Natural killer cell (primary cell): ENCODE results near the gene REC8. TPM values are rescaled to one million over a fixed set of nuclear protein-coding genes. Genes with fewer than 3 reads are reported as not detected.

ENCODE experiments used
- ATAC-seq, 3 donors: fragments of 150-1000 bp in 2 of 3; fragments of 200-7000 bp in 1 of 3; cut with Tn5 transposase; 1 replicate in 1 of 3; 2 replicates in 2 of 3; pipeline ENCODE4 v1.10.0; 2021; ENCODE audit warnings: mild to moderate bottlenecking in 2 of 3, moderate library complexity in 2 of 3
- DNase-seq, 2 donors: peaks; one replicate each; pipeline versions ENCODE4 v3.0.0 to v3.0.0-alpha.2; 2013 to 2021; ENCODE audit warnings: mixed read lengths in 1 of 2
- H3K27ac ChIP-seq: one replicate; pipeline ENCODE4 v1.5.1; 2013; ENCODE audit warnings: mild to moderate bottlenecking, low read length
- H3K27me3 ChIP-seq: one replicate; pipeline ENCODE4 v1.6.1; 2013; ENCODE audit warnings: low read length; ENCODE audit not compliant: control insufficient read depth, insufficient read depth
- H3K36me3 ChIP-seq: one replicate; pipeline ENCODE4 v1.6.1; 2013; ENCODE audit warnings: low read length; ENCODE audit not compliant: control insufficient read depth, insufficient read depth
- H3K4me1 ChIP-seq: one replicate; pipeline ENCODE4 v1.6.1; 2013; ENCODE audit warnings: low read length; ENCODE audit not compliant: control insufficient read depth, insufficient read depth
- H3K4me3 ChIP-seq: one replicate; pipeline ENCODE4 v1.5.1; 2013; ENCODE audit warnings: low read length
- H3K9me3 ChIP-seq: one replicate; pipeline ENCODE4 v1.6.1; 2013; ENCODE audit warnings: low read length; ENCODE audit not compliant: control insufficient read depth, insufficient read depth
- H3K27ac Mint-ChIP-seq, 2 donors: one replicate each; pipeline ENCODE4 v1.8.0; 2022; ENCODE audit warnings: mild to moderate bottlenecking in 2 of 2, mixed read lengths in 2 of 2, moderate library complexity in 1 of 2
- H3K27me3 Mint-ChIP-seq, 2 donors: one replicate each; pipeline ENCODE4 v1.8.0; 2022; ENCODE audit warnings: low read depth in 2 of 2, mixed read lengths in 2 of 2
- H3K36me3 Mint-ChIP-seq: one replicate; pipeline ENCODE4 v1.8.0; 2022; ENCODE audit warnings: mixed read lengths
- H3K4me1 Mint-ChIP-seq, 2 donors: one replicate each; pipeline ENCODE4 v1.8.0; 2022; ENCODE audit warnings: mixed read lengths in 2 of 2
- H3K4me3 Mint-ChIP-seq: one replicate; pipeline ENCODE4 v1.8.0; 2022; ENCODE audit warnings: mild to moderate bottlenecking, moderate library complexity, mixed read lengths
- H3K9me3 Mint-ChIP-seq, 2 donors: one replicate each; pipeline ENCODE4 v1.8.0; 2022; ENCODE audit warnings: mixed read lengths in 2 of 2
- whole genome bisulfite sequencing: methylation state at CpG from one replicate; pipeline ENCODE4 v1.1.7; 2013; ENCODE audit warnings: missing lambda C conversion rate; ENCODE audit not compliant: insufficient coverage; 5-methylcytosine and 5-hydroxymethylcytosine counted together
- intact Hi-C: fragments of 100-400 bp; cut with micrococcal nuclease; formaldehyde crosslinking; loops from one replicate; pipeline ENCODE4 v1.14.2; 2022
- total RNA-seq, 4 donors: library from RNA; stranded (reverse); fragments of 120-200 nt in 1 of 4; gene quantifications; one replicate each; pipeline versions ENCODE4 v1.2.3 to v1.2.4, GENCODE V29; 2013 to 2022
- TF ChIP-seq, protein P1 (sequence below): fragments of 200-600 bp; IDR thresholded peaks from one replicate; pipeline ENCODE4 v1.8.0; 2022; ENCODE audit warnings: antibody characterized with exemption

The REC8 gene
- total RNA-seq, 3 donors from 2014 or later (not counting 1 experiment from before 2014, with no cell fraction given) = 77.7 to 138 (median 103) TPM

DNA sequence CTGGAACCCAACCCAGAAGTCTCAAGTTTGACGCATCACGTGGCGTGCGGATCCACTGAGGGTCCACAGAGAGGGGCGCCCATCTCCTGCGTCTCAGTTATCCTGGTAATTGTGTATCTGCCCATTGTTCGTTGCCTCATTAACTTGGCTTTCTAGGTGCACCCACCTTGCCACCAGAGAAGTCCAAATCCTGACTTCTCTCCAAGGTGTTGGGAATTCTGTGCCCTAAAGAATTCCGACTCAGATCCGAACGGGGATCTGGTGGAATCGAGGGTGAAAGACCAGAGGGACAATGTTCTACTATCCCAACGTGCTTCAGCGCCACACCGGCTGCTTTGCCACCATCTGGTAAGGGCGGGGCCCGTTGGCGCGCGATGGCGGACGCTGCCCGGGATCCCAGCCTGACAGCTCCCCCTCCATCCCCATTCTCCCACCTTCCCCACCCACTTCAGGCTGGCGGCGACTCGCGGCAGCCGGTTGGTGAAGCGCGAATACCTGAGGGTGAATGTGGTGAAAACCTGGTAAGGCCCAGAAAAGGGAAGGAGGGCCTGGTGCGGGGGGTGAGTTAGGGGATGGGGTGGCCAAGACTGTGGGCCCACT, 481 bp downstream of the REC8 start:
- H3K4me1 Mint-ChIP-seq = peaks cover 5 to 31% of the 10 kb centered on the region in 2 donors
- Histone ChIP-seq H3K36me3 (peaks cover 24% of the 10 kb centered on the region), H3K27ac (peak overlapping the region; percentile 22), H3K27me3 (no peaks in the 10 kb centered on the region), H3K9me3 (no peaks in the 10 kb centered on the region), H3K4me1 (peaks cover 26% of the 10 kb centered on the region), H3K4me3 (peak overlapping the region; percentile 34)
- DNase-seq = no peak
- no peaks in the 10 kb centered on the region for H3K36me3 Mint-ChIP-seq
- intact Hi-C loops = no loop called here
- 34% methylated on average over 30 of the region's 30 CpGs for WGBS
- H3K9me3 Mint-ChIP-seq = no peaks in the 10 kb centered on the region
- H3K27me3 Mint-ChIP-seq = no peaks in the 10 kb centered on the region
- TF ChIP-seq, protein P1, sequence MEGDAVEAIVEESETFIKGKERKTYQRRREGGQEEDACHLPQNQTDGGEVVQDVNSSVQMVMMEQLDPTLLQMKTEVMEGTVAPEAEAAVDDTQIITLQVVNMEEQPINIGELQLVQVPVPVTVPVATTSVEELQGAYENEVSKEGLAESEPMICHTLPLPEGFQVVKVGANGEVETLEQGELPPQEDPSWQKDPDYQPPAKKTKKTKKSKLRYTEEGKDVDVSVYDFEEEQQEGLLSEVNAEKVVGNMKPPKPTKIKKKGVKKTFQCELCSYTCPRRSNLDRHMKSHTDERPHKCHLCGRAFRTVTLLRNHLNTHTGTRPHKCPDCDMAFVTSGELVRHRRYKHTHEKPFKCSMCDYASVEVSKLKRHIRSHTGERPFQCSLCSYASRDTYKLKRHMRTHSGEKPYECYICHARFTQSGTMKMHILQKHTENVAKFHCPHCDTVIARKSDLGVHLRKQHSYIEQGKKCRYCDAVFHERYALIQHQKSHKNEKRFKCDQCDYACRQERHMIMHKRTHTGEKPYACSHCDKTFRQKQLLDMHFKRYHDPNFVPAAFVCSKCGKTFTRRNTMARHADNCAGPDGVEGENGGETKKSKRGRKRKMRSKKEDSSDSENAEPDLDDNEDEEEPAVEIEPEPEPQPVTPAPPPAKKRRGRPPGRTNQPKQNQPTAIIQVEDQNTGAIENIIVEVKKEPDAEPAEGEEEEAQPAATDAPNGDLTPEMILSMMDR = no peak
- H3K27ac Mint-ChIP-seq = peak overlapping the region; percentile 77 to 89
- no peak for ATAC-seq
- H3K4me3 Mint-ChIP-seq = peak overlapping the region; percentile 92

DNA sequence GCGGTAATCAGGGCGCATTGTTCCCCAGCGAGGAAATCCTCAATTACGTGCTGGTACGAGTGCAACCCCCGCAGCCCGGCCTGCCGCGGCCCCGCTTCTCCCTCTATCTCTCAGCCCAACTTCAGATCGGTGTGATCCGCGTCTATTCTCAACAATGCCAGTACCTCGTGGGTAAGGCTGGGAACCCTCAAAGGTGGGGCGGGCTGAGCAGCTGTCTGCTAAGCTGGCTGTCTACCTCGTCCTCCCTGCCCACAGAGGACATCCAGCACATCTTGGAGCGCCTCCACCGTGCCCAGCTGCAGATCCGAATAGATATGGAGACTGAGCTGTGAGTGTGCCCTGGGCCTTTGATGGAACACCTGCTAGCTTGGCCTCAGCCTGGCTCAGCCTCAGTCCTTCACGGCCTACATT, 996 bp downstream of the REC8 start:
- Histone ChIP-seq H3K4me3 (no peak overlapping the region), H3K9me3 (no peaks in the 10 kb centered on the region), H3K27ac (no peak overlapping the region), H3K4me1 (peaks cover 26% of the 10 kb centered on the region), H3K36me3 (peaks cover 22% of the 10 kb centered on the region), H3K27me3 (no peaks in the 10 kb centered on the region)
- peak in 1 of 2 donors; percentile 33 for DNase-seq
- intact Hi-C loops = no loop called here
- Mint-ChIP-seq H3K4me1 (peaks cover 5 to 27% of the 10 kb centered on the region in 2 donors), H3K36me3 (no peaks in the 10 kb centered on the region), H3K27me3 (no peaks in the 10 kb centered on the region), H3K9me3 (no peaks in the 10 kb centered on the region), H3K4me3 (peak overlapping the region; percentile 35), H3K27ac (peak overlapping the region; percentile 56 to 58)
- WGBS = 86% methylated on average over 20 of the region's 20 CpGs
- ATAC-seq = no peak
- TF ChIP-seq, protein P1 = no peak

DNA sequence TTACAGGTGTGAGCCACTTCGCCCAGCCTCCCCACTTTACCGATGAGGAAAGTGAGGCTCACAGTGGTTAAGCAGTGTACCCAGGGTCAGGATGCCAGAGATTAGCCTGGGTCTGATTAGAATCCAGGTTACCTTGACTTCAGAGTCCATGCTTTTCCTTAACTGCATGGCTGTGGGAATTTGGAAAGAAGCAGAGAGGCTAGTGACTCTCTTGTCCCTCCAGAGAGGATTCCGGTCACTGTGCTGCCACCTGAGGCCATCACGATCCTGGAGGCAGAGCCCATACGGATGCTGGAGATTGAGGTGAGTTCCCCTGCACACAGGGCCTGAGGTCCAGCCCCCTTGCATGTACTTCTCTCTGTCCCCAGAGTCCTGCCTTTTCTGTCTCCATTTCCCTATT, 4.7 kb downstream of the REC8 start:
- Mint-ChIP-seq H3K4me1 (peaks cover 1 to 16% of the 10 kb centered on the region in 2 donors), H3K27me3 (no peaks in the 10 kb centered on the region), H3K9me3 (no peaks in the 10 kb centered on the region), H3K36me3 (peaks cover 6% of the 10 kb centered on the region), H3K4me3 (no peak overlapping the region), H3K27ac (no peak overlapping the region)
- intact Hi-C loops = no loop called here
- no peak for ATAC-seq
- H3K27ac ChIP-seq = no peak overlapping the region
- WGBS = 98% methylated on average over 5 of the region's 5 CpGs
- H3K36me3 ChIP-seq = peaks cover 41% of the 10 kb centered on the region
- H3K27me3 ChIP-seq = no peaks in the 10 kb centered on the region
- peaks cover 16% of the 10 kb centered on the region for H3K4me1 ChIP-seq
- no peaks in the 10 kb centered on the region for H3K9me3 ChIP-seq
- H3K4me3 ChIP-seq = no peak overlapping the region
- TF ChIP-seq, protein P1 = no peak
- DNase-seq = no peak
